HepG2 (cell line): ENCODE data around the gene LRRC27. TPM values are rescaled to one million over a fixed set of nuclear protein-coding genes. Genes with fewer than 3 reads are reported as not detected.
A peak's percentile ranks its signal among the peaks of the same experiment; 100 is the strongest.

Experiments
- ARID4A ChIP-seq: sonication (generic); formaldehyde crosslinking; IDR thresholded peaks from 2 replicates; pipeline ENCODE4 v1.5.0; 2020; ENCODE audit warnings: mild to moderate bottlenecking, missing genetic modification reagents, borderline replicate concordance
- BRF2 ChIP-seq: sonication (generic); formaldehyde crosslinking; IDR thresholded peaks from 2 replicates; pipeline ENCODE4 v1.8.1; 2022; ENCODE audit warnings: mild to moderate bottlenecking, missing genetic modification reagents
- CBFB ChIP-seq: sonication (generic); formaldehyde crosslinking; IDR thresholded peaks from 2 replicates; pipeline ENCODE4 v1.4.0; 2020; ENCODE audit warnings: missing genetic modification reagents
- IKZF5 ChIP-seq: IDR thresholded peaks from 2 replicates; pipeline ENCODE4 v1.6.1; 2018; ENCODE audit warnings: missing genetic modification reagents, mild to moderate bottlenecking, missing compliant biosample characterization
- JDP2 ChIP-seq: sonication (generic); formaldehyde crosslinking; IDR thresholded peaks from 2 replicates; pipeline ENCODE4 v1.8.1; 2022; ENCODE audit warnings: missing genetic modification reagents, borderline replicate concordance
- MAFG ChIP-seq: sonication (generic); formaldehyde crosslinking; IDR thresholded peaks from 2 replicates; pipeline ENCODE4 v1.5.1; 2020; ENCODE audit warnings: mild to moderate bottlenecking, missing genetic modification reagents
- PAXIP1 ChIP-seq: sonication (generic); formaldehyde crosslinking; conservative IDR thresholded peaks from 2 replicates; pipeline ENCODE4 v1.4.0; 2020; ENCODE audit warnings: mild to moderate bottlenecking, missing genetic modification reagents, moderate library complexity
- REPIN1 ChIP-seq: sonication (generic); formaldehyde crosslinking; IDR thresholded peaks from 2 replicates; pipeline ENCODE4 v1.8.0; 2022; ENCODE audit warnings: missing genetic modification reagents, low read depth, mild to moderate bottlenecking, borderline replicate concordance
- ZKSCAN1 ChIP-seq: fragments of 150-350 bp; IDR thresholded peaks from 2 replicates; pipeline ENCODE4 v1.6.1; 2014; ENCODE audit warnings: low read length
- ZNF275 ChIP-seq: sonication (generic); formaldehyde crosslinking; IDR thresholded peaks from 2 replicates; pipeline ENCODE4 v1.8.0; 2022; ENCODE audit warnings: missing genetic modification reagents, mild to moderate bottlenecking, inconsistent platforms, borderline replicate concordance
- ZNF281 ChIP-seq: sonication (generic); formaldehyde crosslinking; IDR thresholded peaks from 2 replicates; pipeline ENCODE4 v1.4.0; 2020; ENCODE audit warnings: missing genetic modification reagents, borderline replicate concordance
- ZNF564 ChIP-seq: sonication (generic); formaldehyde crosslinking; IDR thresholded peaks from 2 replicates; pipeline ENCODE4 v1.8.1; 2023; ENCODE audit warnings: mild to moderate bottlenecking, missing genetic modification reagents
- ZSCAN12 ChIP-seq: sonication (generic); formaldehyde crosslinking; IDR thresholded peaks from 2 replicates; pipeline ENCODE4 v1.9.0; 2021; ENCODE audit warnings: mild to moderate bottlenecking, missing genetic modification reagents
- polyA plus RNA-seq, 8 experiments: library from polyadenylated mRNA; depleted of rRNA in 3 of 8; stranded (reverse) in 7 of 8; unstranded in 1 of 8; fragments of >200 nt; fragmentation: Illumina TruSeq in 4 of 8; extraction: Trizol in 4 of 8; gene quantifications; 2 replicates each; pipeline versions ENCODE4 v1.2.1 to v1.2.3, GENCODE V29; 2011 to 2016; ENCODE audit warnings: low read depth in 4 of 8, missing spikeins in 1 of 8, mixed read lengths in 1 of 8; ENCODE audit not compliant: insufficient read depth in 1 of 8
- total RNA-seq, 5 experiments: library from RNA; depleted of rRNA; stranded (reverse); fragments of >200 nt; fragmentation: Illumina TruSeq; extraction: Trizol; gene quantifications; 2 replicates each; pipeline ENCODE4 v1.2.3, GENCODE V29; 2016; ENCODE audit warnings: low read depth in 1 of 5

Gene LRRC27
- total and polyA plus RNA-seq, 2 of the 13 experiments (the other 11 are each of a cell fraction or from before 2014, with no cell fraction given) = 4.2 to 4.6 TPM

- TF ChIP-seq ZNF275 (CRISPR knock-in tag) = peak; percentile 43; the same call in 1 of the 2 replicates
- TF ChIP-seq PAXIP1 (CRISPR knock-in tag) = peak; percentile 68
- TF ChIP-seq JDP2 (CRISPR knock-in tag) = no peak
- TF ChIP-seq REPIN1 (CRISPR knock-in tag) = no peak
- no peak for TF ChIP-seq ZNF281 (CRISPR knock-in tag)
- TF ChIP-seq MAFG = no peak
- TF ChIP-seq ZSCAN12 = no peak
- no peak for TF ChIP-seq ZKSCAN1
- peak; percentile 21; the same call in 1 of the 2 replicates for TF ChIP-seq BRF2 (CRISPR knock-in tag)
- no peak; the same call in 1 of the 2 replicates for TF ChIP-seq ZNF564 (CRISPR knock-in tag)
- peak; percentile 57; the same call in 1 of the 2 replicates for TF ChIP-seq ARID4A (CRISPR knock-in tag)
- peak; percentile 51; the same call in 1 of the 2 replicates for TF ChIP-seq IKZF5 (CRISPR knock-in tag)
- TF ChIP-seq CBFB (CRISPR knock-in tag) = peak; percentile 46; the same call in 1 of the 2 replicates
These were observed 63.9 kb downstream of the LRRC27 start (continued) for GRCh38 chr10:132395704-132396493.
